ENCODE results near the gene ATP6V1A.

The ATP6V1A gene

DNA sequence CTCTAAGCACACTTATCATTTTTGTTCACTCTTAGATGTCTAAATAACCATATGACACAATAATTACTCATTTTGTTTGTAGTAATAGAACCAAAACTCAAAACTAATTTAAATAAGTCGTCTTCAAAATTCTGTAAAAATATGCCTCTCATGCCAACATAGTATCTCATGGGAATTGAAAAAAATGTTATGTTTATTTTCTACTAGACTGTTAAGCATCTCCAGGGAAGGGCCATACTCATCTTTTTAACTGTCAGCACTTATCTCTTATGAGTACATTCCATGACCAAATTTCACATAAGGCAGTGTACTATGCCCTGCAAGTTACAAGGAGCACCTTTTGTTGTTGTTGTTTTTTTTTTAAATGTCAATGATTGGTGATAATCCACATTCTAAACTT is 32.1 kb upstream of the ATP6V1A start:
- H3K4me3 ChIP-seq (ENCODE audit: low read depth, low read length): no peak overlapping the region
- TF ChIP-seq, protein P1, sequence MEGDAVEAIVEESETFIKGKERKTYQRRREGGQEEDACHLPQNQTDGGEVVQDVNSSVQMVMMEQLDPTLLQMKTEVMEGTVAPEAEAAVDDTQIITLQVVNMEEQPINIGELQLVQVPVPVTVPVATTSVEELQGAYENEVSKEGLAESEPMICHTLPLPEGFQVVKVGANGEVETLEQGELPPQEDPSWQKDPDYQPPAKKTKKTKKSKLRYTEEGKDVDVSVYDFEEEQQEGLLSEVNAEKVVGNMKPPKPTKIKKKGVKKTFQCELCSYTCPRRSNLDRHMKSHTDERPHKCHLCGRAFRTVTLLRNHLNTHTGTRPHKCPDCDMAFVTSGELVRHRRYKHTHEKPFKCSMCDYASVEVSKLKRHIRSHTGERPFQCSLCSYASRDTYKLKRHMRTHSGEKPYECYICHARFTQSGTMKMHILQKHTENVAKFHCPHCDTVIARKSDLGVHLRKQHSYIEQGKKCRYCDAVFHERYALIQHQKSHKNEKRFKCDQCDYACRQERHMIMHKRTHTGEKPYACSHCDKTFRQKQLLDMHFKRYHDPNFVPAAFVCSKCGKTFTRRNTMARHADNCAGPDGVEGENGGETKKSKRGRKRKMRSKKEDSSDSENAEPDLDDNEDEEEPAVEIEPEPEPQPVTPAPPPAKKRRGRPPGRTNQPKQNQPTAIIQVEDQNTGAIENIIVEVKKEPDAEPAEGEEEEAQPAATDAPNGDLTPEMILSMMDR (IDR thresholded peaks at IDR 0.05; ENCODE audit: low read depth, low read length, missing control alignments): no peak
- DNase-seq (ENCODE audit: low read depth): no peak

DNA sequence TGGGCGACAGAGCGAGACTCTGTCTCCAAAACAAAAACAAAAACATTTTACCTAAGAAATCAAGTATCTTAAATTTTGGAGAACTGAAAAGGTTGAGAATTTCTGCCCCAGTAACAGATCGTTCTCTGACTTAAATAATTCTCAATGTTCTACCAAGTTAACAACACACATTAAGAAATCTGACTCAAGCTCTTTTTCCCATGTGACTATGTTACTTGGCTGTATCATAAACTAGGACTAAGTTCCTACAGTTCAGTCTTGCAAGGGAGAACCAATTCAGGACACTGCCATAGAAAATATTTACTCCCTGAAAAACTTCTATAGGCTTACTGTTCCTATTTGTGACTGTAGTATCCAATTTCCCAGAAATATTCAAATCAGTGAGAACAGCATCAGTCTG is 29.5 kb upstream of the ATP6V1A start:
- no peak overlapping the region for H3K4me3 ChIP-seq (ENCODE audit: low read depth, low read length)
- no peak for DNase-seq (ENCODE audit: low read depth)
- TF ChIP-seq, protein P1 (IDR thresholded peaks at IDR 0.05; ENCODE audit: low read depth, low read length, missing control alignments): no peak

DNA sequence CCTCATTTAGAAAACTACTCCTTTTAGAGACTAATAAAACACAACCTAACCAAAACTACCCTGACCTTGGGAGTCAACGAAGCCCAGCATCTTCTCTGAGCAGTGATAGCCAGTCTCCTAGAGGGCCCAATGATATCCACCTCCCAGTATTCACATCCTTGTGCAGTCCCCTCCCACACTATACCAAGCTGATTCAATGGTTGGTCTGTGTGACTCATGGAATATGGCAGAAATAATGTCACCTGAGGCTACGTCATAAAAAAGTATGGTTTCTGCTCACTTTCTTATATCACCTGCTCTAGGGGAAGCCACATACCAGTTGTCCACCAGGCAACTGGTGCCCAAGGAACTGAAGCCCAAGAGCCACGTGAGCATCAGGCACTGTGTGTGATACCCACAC is 29.0 kb upstream of the ATP6V1A start:
- DNase-seq (ENCODE audit: low read depth): no peak
- TF ChIP-seq, protein P1 (IDR thresholded peaks at IDR 0.05; ENCODE audit: low read depth, low read length, missing control alignments): no peak
- no peak overlapping the region for H3K4me3 ChIP-seq (ENCODE audit: low read depth, low read length)

DNA sequence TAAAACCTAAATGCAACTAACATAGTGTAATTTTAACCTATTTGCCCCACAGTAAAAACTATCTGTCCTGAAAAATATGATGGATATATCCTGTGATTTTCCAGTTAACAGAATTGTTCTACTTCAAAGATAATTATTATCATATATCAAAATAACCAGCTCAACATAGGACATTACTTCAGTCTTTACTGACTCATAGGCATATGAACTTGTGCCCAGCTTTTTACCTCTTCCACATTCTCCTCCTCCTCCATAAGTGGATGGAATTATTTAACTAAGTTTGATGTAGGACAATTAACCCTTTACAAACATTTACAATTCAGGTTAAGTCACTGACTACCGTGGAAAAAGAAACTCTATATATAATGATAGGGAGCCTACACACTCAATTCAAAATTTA is 27.5 kb upstream of the ATP6V1A start:
- TF ChIP-seq, protein P1 (IDR thresholded peaks at IDR 0.05; ENCODE audit: low read depth, low read length, missing control alignments): no peak
- DNase-seq (ENCODE audit: low read depth): no peak

DNA sequence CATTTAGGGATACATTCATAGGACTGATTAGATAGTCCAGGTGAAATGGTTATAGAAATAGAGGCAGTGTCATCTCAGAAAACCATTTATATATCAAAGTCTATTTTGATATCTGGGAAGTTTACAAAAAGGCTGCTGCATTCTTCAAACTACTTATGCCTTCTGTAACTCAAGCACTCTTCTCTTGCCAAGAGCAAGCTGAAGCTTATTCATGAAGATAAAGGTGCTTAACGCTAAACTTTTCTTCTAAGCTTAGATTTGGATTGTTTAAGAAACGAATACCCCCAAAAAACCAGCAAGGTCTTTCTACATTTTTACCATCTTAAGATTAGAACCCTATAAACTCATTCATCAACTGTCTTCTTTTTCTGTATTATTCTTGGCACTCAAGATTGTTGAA is 27.1 kb upstream of the ATP6V1A start:
- TF ChIP-seq, protein P1 (IDR thresholded peaks at IDR 0.05; ENCODE audit: low read depth, low read length, missing control alignments): no peak
- no peak for DNase-seq (ENCODE audit: low read depth)

More for the DNA sequence above, 27.5 kb upstream of the ATP6V1A start:
- no peak overlapping the region for H3K4me3 ChIP-seq (ENCODE audit: low read depth, low read length)

DNA sequence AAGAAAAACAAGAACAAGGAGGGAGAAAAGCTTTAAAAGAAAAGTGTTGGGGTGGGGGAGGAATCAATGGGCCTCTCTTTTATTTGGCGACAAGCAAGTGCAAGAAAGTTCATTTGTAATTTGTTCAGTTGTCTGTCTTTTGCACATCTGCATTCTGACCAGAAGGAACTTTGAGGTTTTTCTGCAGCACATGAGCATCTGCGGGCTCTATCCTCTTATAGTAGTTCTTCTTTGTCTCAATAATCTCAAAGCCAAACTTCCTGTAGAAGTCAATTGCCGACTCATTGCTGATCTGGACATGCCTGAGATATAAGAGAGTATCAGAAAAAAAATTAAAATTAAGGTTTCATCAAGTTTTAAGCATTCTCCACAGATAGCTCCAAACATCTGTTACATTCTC is 25.2 kb upstream of the ATP6V1A start:
- H3K4me3 ChIP-seq (ENCODE audit: low read depth, low read length): no peak overlapping the region
- no peak for DNase-seq (ENCODE audit: low read depth)
- TF ChIP-seq, protein P1 (IDR thresholded peaks at IDR 0.05; ENCODE audit: low read depth, low read length, missing control alignments): no peak

More for the DNA sequence above, 27.1 kb upstream of the ATP6V1A start:
- H3K4me3 ChIP-seq (ENCODE audit: low read depth, low read length): no peak overlapping the region

DNA sequence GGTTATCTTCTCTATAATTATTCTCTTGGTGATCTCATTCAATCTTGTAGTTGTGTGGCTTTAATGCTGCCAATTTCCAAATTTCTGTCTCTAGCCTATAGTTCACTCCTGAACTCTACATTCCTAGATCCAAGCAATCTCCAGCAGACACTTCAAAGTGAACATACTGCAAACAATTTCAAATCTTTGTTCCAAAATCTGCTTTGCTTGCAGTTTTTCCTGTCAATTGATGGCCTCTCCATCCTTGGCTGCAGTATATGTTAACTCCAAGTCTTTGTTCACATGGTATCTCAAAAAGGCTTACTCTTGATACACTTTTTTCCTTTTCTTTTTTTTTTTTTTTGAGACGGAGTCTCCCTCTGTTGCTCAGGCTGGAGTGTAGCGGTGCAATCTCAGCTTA is 18.2 kb upstream of the ATP6V1A start:
- DNase-seq (ENCODE audit: low read depth): no peak
- no peak overlapping the region for H3K4me3 ChIP-seq (ENCODE audit: low read depth, low read length)
- TF ChIP-seq, protein P1 (IDR thresholded peaks at IDR 0.05; ENCODE audit: low read depth, low read length, missing control alignments): no peak

Data from GM12864 (cell line).